ENCODE results near the gene ANKLE2.

Gene ANKLE2

DNA sequence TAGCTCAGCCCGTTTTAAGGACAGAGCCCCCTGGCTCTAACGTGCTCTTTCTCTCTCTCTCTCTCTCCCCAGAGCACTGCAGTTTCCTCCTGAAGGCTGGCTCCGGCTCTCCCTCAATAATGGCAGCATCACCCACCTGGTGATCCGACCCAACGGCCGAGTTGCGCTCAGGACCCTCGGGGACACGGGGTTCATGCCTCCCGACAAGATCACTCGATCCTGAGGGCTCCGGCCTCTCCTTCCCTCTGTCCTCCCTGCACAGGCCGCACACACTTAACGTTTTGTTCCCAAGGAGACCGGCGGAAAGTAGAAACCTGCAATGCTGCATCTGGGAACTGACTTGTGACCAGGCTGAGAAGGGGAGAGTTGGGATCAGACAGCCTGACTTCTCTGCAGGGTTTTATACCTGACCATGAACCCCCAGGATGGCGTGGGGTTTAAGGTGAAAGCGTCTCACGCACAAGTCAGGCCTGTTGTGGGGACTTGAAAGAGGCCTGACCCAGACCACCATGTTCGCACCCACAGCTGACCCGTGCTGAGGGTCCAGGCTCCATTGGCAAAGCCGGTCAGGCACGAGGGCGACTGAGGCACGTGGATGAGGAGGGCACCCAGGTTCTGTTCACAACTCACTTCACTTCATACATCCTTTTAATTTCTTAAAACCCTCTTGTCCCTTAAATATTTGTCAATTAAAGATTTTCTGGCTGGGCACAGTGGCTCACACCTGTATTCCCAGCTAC is 40.9 kb downstream of the ANKLE2 start:
- no peak for DNase-seq (ENCODE audit: low read depth)
- TF ChIP-seq, protein P1, sequence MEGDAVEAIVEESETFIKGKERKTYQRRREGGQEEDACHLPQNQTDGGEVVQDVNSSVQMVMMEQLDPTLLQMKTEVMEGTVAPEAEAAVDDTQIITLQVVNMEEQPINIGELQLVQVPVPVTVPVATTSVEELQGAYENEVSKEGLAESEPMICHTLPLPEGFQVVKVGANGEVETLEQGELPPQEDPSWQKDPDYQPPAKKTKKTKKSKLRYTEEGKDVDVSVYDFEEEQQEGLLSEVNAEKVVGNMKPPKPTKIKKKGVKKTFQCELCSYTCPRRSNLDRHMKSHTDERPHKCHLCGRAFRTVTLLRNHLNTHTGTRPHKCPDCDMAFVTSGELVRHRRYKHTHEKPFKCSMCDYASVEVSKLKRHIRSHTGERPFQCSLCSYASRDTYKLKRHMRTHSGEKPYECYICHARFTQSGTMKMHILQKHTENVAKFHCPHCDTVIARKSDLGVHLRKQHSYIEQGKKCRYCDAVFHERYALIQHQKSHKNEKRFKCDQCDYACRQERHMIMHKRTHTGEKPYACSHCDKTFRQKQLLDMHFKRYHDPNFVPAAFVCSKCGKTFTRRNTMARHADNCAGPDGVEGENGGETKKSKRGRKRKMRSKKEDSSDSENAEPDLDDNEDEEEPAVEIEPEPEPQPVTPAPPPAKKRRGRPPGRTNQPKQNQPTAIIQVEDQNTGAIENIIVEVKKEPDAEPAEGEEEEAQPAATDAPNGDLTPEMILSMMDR (conservative IDR thresholded peaks at IDR 0.05; ENCODE audit: low read depth, low read length): no peak
- H3K4me3 ChIP-seq (ENCODE audit: low read depth, low read length): no peak overlapping the region

- no peak overlapping the region for H3K4me3 ChIP-seq (ENCODE audit: low read depth, low read length)
- TF ChIP-seq, protein P1 (conservative IDR thresholded peaks at IDR 0.05; ENCODE audit: low read depth, low read length): no peak
- no peak for DNase-seq (ENCODE audit: low read depth)
Observed at GRCh38 chr12:132719954-132720324, 41.7 kb downstream of the ANKLE2 start.

DNA sequence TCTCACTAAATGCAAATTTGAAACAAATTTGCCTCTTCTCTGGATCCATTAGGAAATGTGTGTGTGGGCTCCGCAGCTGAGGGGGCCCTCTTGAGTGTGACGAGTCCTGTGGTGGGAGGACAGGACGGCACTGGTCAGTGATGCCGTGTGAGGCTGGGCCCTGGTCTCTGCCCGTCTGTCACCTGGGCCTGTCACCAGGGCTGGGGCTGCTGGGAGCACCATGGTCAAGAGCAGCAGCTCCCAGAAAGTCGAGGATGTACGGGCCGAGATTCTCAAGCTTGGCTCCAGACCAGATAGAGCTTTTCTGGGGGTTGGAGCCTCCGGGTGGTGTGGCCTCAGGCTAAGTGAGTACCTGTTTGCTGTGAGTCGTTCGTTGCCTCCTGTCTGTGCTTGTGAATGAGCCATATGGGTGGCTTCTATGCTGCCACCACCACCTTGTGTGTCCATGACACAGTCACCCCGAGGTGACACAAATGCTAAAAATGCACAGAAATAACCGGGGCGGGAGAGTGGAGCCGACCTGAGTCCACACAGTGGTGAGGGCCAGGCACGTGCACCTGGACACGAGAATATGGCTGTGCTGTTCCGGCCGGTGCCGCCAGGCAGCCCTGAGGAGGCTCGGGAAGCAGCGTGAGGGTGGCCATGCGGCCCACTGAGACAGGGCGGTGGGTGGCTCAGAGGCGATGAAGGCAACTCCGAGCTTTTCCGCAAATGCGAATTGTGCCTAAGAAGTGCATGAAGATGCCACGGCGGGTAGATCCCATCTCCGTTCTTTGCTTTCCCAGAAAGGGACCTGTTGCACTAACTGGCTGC is 42.3 kb downstream of the ANKLE2 start:
- TF ChIP-seq, protein P1 (conservative IDR thresholded peaks at IDR 0.05; ENCODE audit: low read depth, low read length): no peak
- DNase-seq (ENCODE audit: low read depth): no peak

DNA sequence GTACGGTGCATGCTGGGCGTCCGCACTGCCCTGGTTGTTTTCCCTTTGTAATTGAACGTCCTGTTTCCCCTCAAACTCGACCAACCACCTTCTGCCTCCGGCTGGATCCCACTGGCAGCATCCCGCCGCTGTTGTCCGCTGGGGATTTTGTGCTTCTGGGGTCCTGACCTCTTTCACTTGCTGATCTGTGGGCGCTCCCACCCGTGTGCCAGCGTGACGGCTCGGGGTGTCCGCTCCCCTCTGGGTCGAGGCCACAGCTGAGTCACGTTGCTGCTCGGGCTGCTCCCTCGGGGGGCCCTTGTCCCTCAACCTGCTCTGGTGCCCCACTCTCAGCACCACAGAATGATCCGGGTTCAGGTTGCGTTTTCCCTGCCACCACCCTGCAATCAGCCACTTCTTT is 43.0 kb downstream of the ANKLE2 start:
- DNase-seq (ENCODE audit: low read depth): no peak

More for the DNA sequence above, 42.3 kb downstream of the ANKLE2 start:
- H3K4me3 ChIP-seq (ENCODE audit: low read depth, low read length): no peak overlapping the region

GRCh38 chr12:132717531-132718387 is 43.9 kb downstream of the ANKLE2 start:
- no peak overlapping the region for H3K4me3 ChIP-seq (ENCODE audit: low read depth, low read length)
- TF ChIP-seq, protein P1 (conservative IDR thresholded peaks at IDR 0.05; ENCODE audit: low read depth, low read length): no peak
- DNase-seq (ENCODE audit: low read depth): no peak

More for the DNA sequence above, 43.0 kb downstream of the ANKLE2 start:
- TF ChIP-seq, protein P1 (conservative IDR thresholded peaks at IDR 0.05; ENCODE audit: low read depth, low read length): no peak
- no peak overlapping the region for H3K4me3 ChIP-seq (ENCODE audit: low read depth, low read length)

- DNase-seq (ENCODE audit: low read depth): no peak
- H3K4me3 ChIP-seq (ENCODE audit: low read depth, low read length): no peak overlapping the region
- TF ChIP-seq, protein P1 (conservative IDR thresholded peaks at IDR 0.05; ENCODE audit: low read depth, low read length): no peak
Observed at GRCh38 chr12:132717011-132717410, 44.6 kb downstream of the ANKLE2 start.
